ENCODE measurements around the gene SPHK1.
"Not testable (repeated sequence)": the region's sequence is repeated elsewhere in the genome, so short reads cannot be mapped to it uniquely, and the experiment has no call there.

- not testable (repeated sequence) for TF ChIP-seq POLR2AphosphoS5 (IDR thresholded peaks at IDR 0.05; ENCODE audit: low read depth, low read length); GABPA (IDR thresholded peaks at IDR 0.05; ENCODE audit: low read depth); CTCF (IDR thresholded peaks at IDR 0.05); RXRA (IDR thresholded peaks at IDR 0.05; ENCODE audit: borderline replicate concordance, low read depth); SIN3A (IDR thresholded peaks at IDR 0.05; ENCODE audit: borderline replicate concordance, low read depth, low read length); REST (IDR thresholded peaks at IDR 0.05; ENCODE audit: low read depth, low read length); ZBTB33 (IDR thresholded peaks at IDR 0.05; ENCODE audit: borderline replicate concordance, low read depth); RCOR1 (IDR thresholded peaks at IDR 0.05; ENCODE audit: low read length); TEAD4 (IDR thresholded peaks at IDR 0.05; ENCODE audit: borderline replicate concordance, insufficient read depth); RFX5 (IDR thresholded peaks at IDR 0.05; ENCODE audit: low read length); SMC3 (IDR thresholded peaks at IDR 0.05; ENCODE audit: low read depth, low read length); YY1 (IDR thresholded peaks at IDR 0.05; ENCODE audit: low read depth); CHD2 (IDR thresholded peaks at IDR 0.05; ENCODE audit: low read length, partially characterized antibody)
These were observed 24.6 kb upstream of the SPHK1 start for GRCh38 chr17:76359776-76360175.
